ENCODE results near the gene TTBK2. TPM values are rescaled to one million over a fixed set of nuclear protein-coding genes. Genes with fewer than 3 reads are reported as not detected.

The TTBK2 gene
- total and polyA plus RNA-seq, 10 of the 15 experiments (the other 5 are each of a cell fraction or from before 2014, with no cell fraction given) = 0.66 to 9.1 (median 3.7) TPM

- ATAC-seq = no peak
- no peaks in the 10 kb centered on the region for H3K9me3 ChIP-seq (replicated peaks; ENCODE audit: control insufficient read depth, insufficient read depth, low read length)
- FAIRE-seq = no peak
- H2AFZ ChIP-seq (ENCODE audit: control insufficient read depth, low read depth, low read length) = no peak overlapping the region
- no peak overlapping the region for H3K4me2 ChIP-seq (ENCODE audit: control insufficient read depth, insufficient read depth)
- no peaks in the 10 kb centered on the region for H3K79me2 ChIP-seq (ENCODE audit: control insufficient read depth, insufficient read depth, low read length)
- H3K27ac ChIP-seq (ENCODE audit: control insufficient read depth, insufficient read depth) = no peak overlapping the region
- no peaks in the 10 kb centered on the region for H4K20me1 ChIP-seq (ENCODE audit: control insufficient read depth, insufficient read depth)
- CTCF ChIA-PET = interaction anchor here (1.0 kb wide), 1 partner anchor 22 kb away, joined by 3 read pairs; no protein-coding TSS in a partner anchor
- in situ Hi-C loops (cut with MboI) (no loop called here), intact Hi-C loops (cut with micrococcal nuclease; ENCODE audit: unreplicated experiment) (no loop called here)
- H3K27me3 ChIP-seq (replicated peaks in 1 of 2; ENCODE audit: control insufficient read depth in 2 of 2, insufficient read depth in 2 of 2, low read length in 1 of 2) = no peaks in the 10 kb centered on the region
- POLR2A ChIA-PET = no interaction called here
- DNase-seq (ENCODE audit: low read depth, low spot score) = no peak
- H3K4me3 ChIP-seq = no peak overlapping the region
- no TSS peak for BruUV-seq (replicated peaks)
- H3K36me3 ChIP-seq (ENCODE audit: control insufficient read depth in 2 of 2, insufficient read depth in 2 of 2, low read length in 1 of 2) = no peaks in the 10 kb centered on the region; a peak in 1 of 4 replicates
- 100% methylated on average over 1 of the region's 1 CpG for WGBS (ENCODE audit: insufficient coverage, insufficient replicate concordance, low lambda C conversion rate, missing lambda C conversion rate)
- no peaks in the 10 kb centered on the region for H3K4me1 ChIP-seq (ENCODE audit: control insufficient read depth, insufficient read depth, low read length)
- H3K9ac ChIP-seq (ENCODE audit: control insufficient read depth, insufficient read depth, low read length) = no peak overlapping the region
- SMC1A ChIA-PET (ENCODE audit: uncharacterized antibody, unreplicated experiment) = no interaction called here
- no peak for TF ChIP-seq KAT2A (conservative IDR thresholded peaks at IDR 0.05; ENCODE audit: control insufficient read depth, low read depth, low read length)
- no peak for TF ChIP-seq STAT1 (conservative IDR thresholded peaks at IDR 0.05)
- no peak for TF ChIP-seq TARDBP (IDR thresholded peaks at IDR 0.05; ENCODE audit: borderline replicate concordance)
- TF ChIP-seq SUPT20H (IDR thresholded peaks at IDR 0.05; ENCODE audit: borderline replicate concordance, control insufficient read depth, low read depth, low read length) = no peak
- no peak for TF ChIP-seq ZBTB33 (IDR thresholded peaks at IDR 0.05)
- RAD21 ChIA-PET (ENCODE audit: unreplicated experiment) = no interaction called here
Observed at GRCh38 chr15:42808913-42809312, 111.7 kb downstream of the TTBK2 start.

- FAIRE-seq = no peak
- Histone ChIP-seq H4K20me1 (ENCODE audit: control insufficient read depth, insufficient read depth) (no peaks in the 10 kb centered on the region), H3K4me1 (ENCODE audit: control insufficient read depth, insufficient read depth, low read length) (no peaks in the 10 kb centered on the region), H3K36me3 (ENCODE audit: control insufficient read depth in 2 of 2, insufficient read depth in 2 of 2, low read length in 1 of 2) (no peaks in the 10 kb centered on the region; a peak in 2 of 4 replicates), H3K9me3 (replicated peaks; ENCODE audit: control insufficient read depth, insufficient read depth, low read length) (no peaks in the 10 kb centered on the region), H2AFZ (ENCODE audit: control insufficient read depth, low read depth, low read length) (no peak overlapping the region), H3K79me2 (ENCODE audit: control insufficient read depth, insufficient read depth, low read length) (no peaks in the 10 kb centered on the region), H3K4me3 (no peak overlapping the region), H3K4me2 (ENCODE audit: control insufficient read depth, insufficient read depth) (no peak overlapping the region), H3K27ac (ENCODE audit: control insufficient read depth, insufficient read depth) (no peak overlapping the region), H3K9ac (ENCODE audit: control insufficient read depth, insufficient read depth, low read length) (no peak overlapping the region), H3K27me3 (replicated peaks in 1 of 2; ENCODE audit: control insufficient read depth in 2 of 2, insufficient read depth in 2 of 2, low read length in 1 of 2) (no peaks in the 10 kb centered on the region)
- POLR2A ChIA-PET = no interaction called here
- BruUV-seq (replicated peaks) = no TSS peak
- RAD21 ChIA-PET (ENCODE audit: unreplicated experiment) = no interaction called here
- no peak for ATAC-seq
- CTCF ChIA-PET = interaction anchor here (1.0 kb wide), 1 partner anchor 13 kb away, joined by 3 read pairs; no protein-coding TSS in a partner anchor
- SMC1A ChIA-PET (ENCODE audit: uncharacterized antibody, unreplicated experiment) = interaction anchor here (0.7 kb wide), 1 partner anchor 124 kb away, joined by 4 read pairs; no protein-coding TSS in a partner anchor
- intact Hi-C loops (cut with micrococcal nuclease; ENCODE audit: unreplicated experiment) = no loop called here
- DNase-seq (ENCODE audit: low read depth, low spot score) = no peak
- WGBS (ENCODE audit: insufficient coverage, insufficient replicate concordance, low lambda C conversion rate, missing lambda C conversion rate) = 96% methylated on average over 5 of the region's 5 CpGs
- in situ Hi-C loops (cut with MboI) = no loop called here
- no peak for TF ChIP-seq POLR2A (IDR thresholded peaks at IDR 0.05; ENCODE audit: low read depth, low read length)
- no peak for TF ChIP-seq NFYA (IDR thresholded peaks at IDR 0.05; ENCODE audit: borderline replicate concordance, low read depth, low read length)
- TF ChIP-seq RAD21 (IDR thresholded peaks at IDR 0.05; ENCODE audit: insufficient read depth, low read depth, low read length) = no peak
- TF ChIP-seq GABPA (IDR thresholded peaks at IDR 0.05; ENCODE audit: low read depth) = no peak
- no peak for TF ChIP-seq NR2C1 (IDR thresholded peaks at IDR 0.05)
- TF ChIP-seq ZNF687 (IDR thresholded peaks at IDR 0.05) = no peak
- no peak for TF ChIP-seq ELK1 (IDR thresholded peaks at IDR 0.05; ENCODE audit: low read depth, low read length)
Observed at GRCh38 chr15:42805266-42805665, 115.3 kb downstream of the TTBK2 start.
